ENCODE data around the gene KRT17. TPM values are rescaled to one million over a fixed set of nuclear protein-coding genes. Genes with fewer than 3 reads are reported as not detected.
"Not testable (repeated sequence)": the region's sequence is repeated elsewhere in the genome, so short reads cannot be mapped to it uniquely, and the experiment has no call there.

The KRT17 gene
- total RNA-seq, 2 experiments from 2014 or later: not detected

DNA sequence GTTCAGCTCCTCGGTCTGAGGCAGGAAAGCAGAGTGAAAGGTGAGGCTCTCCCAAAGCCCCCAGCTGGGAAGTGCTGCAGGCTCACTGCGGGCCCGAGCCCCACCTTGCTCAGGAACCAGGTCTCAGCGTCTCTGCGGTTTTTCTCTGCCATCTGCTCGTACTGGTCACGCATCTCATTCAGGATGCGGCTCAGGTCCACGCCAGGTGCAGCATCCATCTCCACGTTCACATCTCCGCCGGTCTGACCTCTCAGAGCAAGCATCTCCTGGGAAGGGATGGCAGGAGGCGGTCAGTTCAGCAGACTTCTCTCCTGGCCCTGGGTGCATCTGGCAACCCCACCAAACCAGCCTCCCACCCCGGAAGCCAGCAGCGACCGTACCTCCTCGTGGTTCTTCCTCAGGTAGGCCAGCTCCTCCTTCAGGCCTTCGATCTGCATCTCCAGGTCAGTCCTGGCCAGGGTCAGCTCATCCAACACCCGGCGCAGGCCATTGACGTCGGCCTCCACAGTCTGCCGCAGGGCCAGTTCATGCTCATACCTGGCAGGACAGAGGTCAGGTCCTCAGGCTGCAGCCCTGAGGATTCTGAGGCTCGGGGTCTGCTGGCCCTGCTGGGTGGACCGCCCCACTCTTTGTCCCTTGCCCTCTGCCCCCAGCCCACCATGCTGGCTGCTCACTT is 13.3 kb downstream of the KRT17 start:
- intact Hi-C loops (cut with DNase I, micrococcal nuclease): no loop called here
- H3K9me3 Mint-ChIP-seq: peaks cover 9% of the 10 kb centered on the region
- TF ChIP-seq, protein P1, sequence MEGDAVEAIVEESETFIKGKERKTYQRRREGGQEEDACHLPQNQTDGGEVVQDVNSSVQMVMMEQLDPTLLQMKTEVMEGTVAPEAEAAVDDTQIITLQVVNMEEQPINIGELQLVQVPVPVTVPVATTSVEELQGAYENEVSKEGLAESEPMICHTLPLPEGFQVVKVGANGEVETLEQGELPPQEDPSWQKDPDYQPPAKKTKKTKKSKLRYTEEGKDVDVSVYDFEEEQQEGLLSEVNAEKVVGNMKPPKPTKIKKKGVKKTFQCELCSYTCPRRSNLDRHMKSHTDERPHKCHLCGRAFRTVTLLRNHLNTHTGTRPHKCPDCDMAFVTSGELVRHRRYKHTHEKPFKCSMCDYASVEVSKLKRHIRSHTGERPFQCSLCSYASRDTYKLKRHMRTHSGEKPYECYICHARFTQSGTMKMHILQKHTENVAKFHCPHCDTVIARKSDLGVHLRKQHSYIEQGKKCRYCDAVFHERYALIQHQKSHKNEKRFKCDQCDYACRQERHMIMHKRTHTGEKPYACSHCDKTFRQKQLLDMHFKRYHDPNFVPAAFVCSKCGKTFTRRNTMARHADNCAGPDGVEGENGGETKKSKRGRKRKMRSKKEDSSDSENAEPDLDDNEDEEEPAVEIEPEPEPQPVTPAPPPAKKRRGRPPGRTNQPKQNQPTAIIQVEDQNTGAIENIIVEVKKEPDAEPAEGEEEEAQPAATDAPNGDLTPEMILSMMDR (IDR thresholded peaks at IDR 0.05): no peak
- Histone ChIP-seq H3K27ac (ENCODE audit: low read depth in 1 of 2, low read length in 2 of 2) (no peak overlapping the region), H3K4me3 (ENCODE audit: low read length) (no peak overlapping the region), H3K27me3 (ENCODE audit: control insufficient read depth in 1 of 2, insufficient read depth in 2 of 2, low read length in 2 of 2) (peaks cover 0 to 2% of the 10 kb centered on the region in 2 experiments), H3K9me3 (ENCODE audit: control insufficient read depth in 1 of 2, insufficient read depth in 1 of 2, low read length in 2 of 2) (peaks cover 4 to 8% of the 10 kb centered on the region in 2 experiments), H3K4me1 (ENCODE audit: insufficient read depth, low read length) (no peaks in the 10 kb centered on the region), H3K36me3 (ENCODE audit: insufficient read depth, low read length) (no peaks in the 10 kb centered on the region)
- H3K4me1 Mint-ChIP-seq (ENCODE audit: low read depth): no peaks in the 10 kb centered on the region
- H3K27ac Mint-ChIP-seq: no peak overlapping the region
- peaks cover 26% of the 10 kb centered on the region for H3K27me3 Mint-ChIP-seq
- H3K4me3 Mint-ChIP-seq: no peak overlapping the region
- no peaks in the 10 kb centered on the region for H3K36me3 Mint-ChIP-seq (ENCODE audit: low read depth)
- ChIA-PET POLR2A (no interaction called here), CTCF (no interaction called here)
- ATAC-seq (ENCODE audit: poor library complexity) (no peak), DNase-seq (no peak)

DNA sequence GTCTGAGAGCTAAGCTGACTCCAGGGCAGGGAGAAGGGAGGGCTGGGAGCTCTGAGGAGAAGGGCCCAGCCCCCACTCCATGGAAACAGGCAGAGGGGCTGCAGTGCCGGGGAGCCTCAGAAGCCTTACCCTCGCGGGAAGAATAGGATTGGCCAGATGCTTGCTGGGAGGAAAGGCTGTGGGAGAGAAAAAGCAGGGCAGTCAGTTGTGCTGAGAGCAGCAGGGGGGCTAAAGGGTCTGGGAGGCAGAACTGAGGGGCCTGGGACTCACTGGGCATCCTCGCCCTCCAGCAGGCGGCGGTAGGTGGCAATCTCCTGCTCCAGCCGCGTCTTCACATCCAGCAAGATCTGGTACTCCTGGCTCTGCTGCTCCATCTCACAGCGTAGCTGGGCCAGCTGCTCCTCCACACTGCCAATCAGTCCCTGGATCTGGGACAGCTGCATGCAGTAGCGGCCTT is 14.3 kb downstream of the KRT17 start:
- H3K36me3 Mint-ChIP-seq (ENCODE audit: low read depth); DNase-seq; H3K27ac Mint-ChIP-seq; H3K4me3 Mint-ChIP-seq; H3K9me3 Mint-ChIP-seq; H3K4me1 Mint-ChIP-seq (ENCODE audit: low read depth); H3K4me1 ChIP-seq (ENCODE audit: insufficient read depth, low read length); H3K27ac ChIP-seq (ENCODE audit: low read depth in 1 of 2, low read length in 2 of 2); intact Hi-C loops (cut with DNase I, micrococcal nuclease); H3K4me3 ChIP-seq (ENCODE audit: low read length); H3K36me3 ChIP-seq (ENCODE audit: insufficient read depth, low read length); ATAC-seq (ENCODE audit: poor library complexity); CTCF ChIA-PET; POLR2A ChIA-PET; H3K27me3 ChIP-seq (ENCODE audit: control insufficient read depth in 1 of 2, insufficient read depth in 2 of 2, low read length in 2 of 2): not testable (repeated sequence)
- H3K27me3 Mint-ChIP-seq: peaks cover 31% of the 10 kb centered on the region
- H3K9me3 ChIP-seq (ENCODE audit: control insufficient read depth in 1 of 2, insufficient read depth in 1 of 2, low read length in 2 of 2): peaks cover 8 to 10% of the 10 kb centered on the region in 2 experiments

DNA sequence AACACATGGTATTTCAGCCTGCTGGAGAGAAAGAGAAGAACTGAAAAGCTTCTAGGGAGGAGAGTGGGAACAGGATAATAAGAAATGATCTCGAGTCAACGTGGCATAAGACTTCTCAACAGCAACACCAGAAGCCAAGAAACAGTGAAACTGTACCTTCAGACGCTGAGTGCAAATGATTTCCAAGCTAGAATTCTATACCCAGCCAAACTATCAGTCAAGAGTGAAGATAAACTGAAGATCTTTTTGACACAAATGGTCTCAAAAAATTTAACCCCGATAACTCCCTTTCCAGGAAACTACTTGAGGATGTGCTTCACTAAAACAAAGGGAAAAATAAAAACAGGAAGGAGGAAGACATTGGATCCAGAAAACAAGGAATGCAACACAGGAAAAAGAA is 17.4 kb downstream of the KRT17 start:
- intact Hi-C loops (cut with DNase I, micrococcal nuclease); POLR2A ChIA-PET; CTCF ChIA-PET; H3K27ac Mint-ChIP-seq; DNase-seq; H3K4me3 Mint-ChIP-seq; H3K27me3 ChIP-seq (ENCODE audit: control insufficient read depth in 1 of 2, insufficient read depth in 2 of 2, low read length in 2 of 2); ATAC-seq (ENCODE audit: poor library complexity); H3K27ac ChIP-seq (ENCODE audit: low read depth in 1 of 2, low read length in 2 of 2); H3K4me1 Mint-ChIP-seq (ENCODE audit: low read depth); H3K36me3 ChIP-seq (ENCODE audit: insufficient read depth, low read length); H3K4me1 ChIP-seq (ENCODE audit: insufficient read depth, low read length); H3K9me3 Mint-ChIP-seq; H3K36me3 Mint-ChIP-seq (ENCODE audit: low read depth); H3K4me3 ChIP-seq (ENCODE audit: low read length): not testable (repeated sequence)
- H3K27me3 Mint-ChIP-seq: peaks cover 53% of the 10 kb centered on the region
- H3K9me3 ChIP-seq (ENCODE audit: control insufficient read depth in 1 of 2, insufficient read depth in 1 of 2, low read length in 2 of 2): peaks cover 8 to 10% of the 10 kb centered on the region in 2 experiments

DNA sequence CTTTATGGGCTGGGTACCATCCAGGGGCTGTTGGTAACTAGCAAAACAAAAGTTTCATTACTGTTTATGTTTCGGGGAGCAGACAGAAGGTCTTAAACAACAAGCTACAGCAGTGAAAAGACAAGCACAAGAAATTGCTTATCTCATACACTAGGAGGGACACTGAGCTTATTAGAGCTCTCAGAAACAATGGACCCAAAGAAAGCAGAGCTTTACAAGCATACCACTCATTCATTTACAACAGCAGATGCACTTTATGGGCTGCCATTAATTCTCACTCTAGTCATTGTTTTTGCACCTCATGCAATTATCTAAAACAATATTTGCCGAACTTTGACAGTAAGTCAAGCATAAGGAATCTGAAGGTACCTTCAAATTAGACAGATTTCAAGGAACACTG is 21.9 kb downstream of the KRT17 start:
- no peak overlapping the region for H3K4me3 ChIP-seq (ENCODE audit: low read length)
- ChIA-PET POLR2A (interaction anchor here (0.6 kb wide), 1 partner anchor 477 kb away, joined by 3 read pairs; no protein-coding TSS in a partner anchor), CTCF (no interaction called here)
- H3K4me3 Mint-ChIP-seq: no peak overlapping the region
- peaks cover 9% of the 10 kb centered on the region for H3K9me3 Mint-ChIP-seq
- no peaks in the 10 kb centered on the region for H3K36me3 Mint-ChIP-seq (ENCODE audit: low read depth)
- peaks cover 4% of the 10 kb centered on the region in 2 experiments for H3K27me3 ChIP-seq (ENCODE audit: control insufficient read depth in 1 of 2, insufficient read depth in 2 of 2, low read length in 2 of 2)
- no peak for DNase-seq
- intact Hi-C loops (cut with DNase I, micrococcal nuclease): no loop called here
- H3K27ac Mint-ChIP-seq: no peak overlapping the region
- H3K27ac ChIP-seq (ENCODE audit: low read depth in 1 of 2, low read length in 2 of 2): no peak overlapping the region
- TF ChIP-seq, protein P1 (IDR thresholded peaks at IDR 0.05): no peak
- peaks cover 37% of the 10 kb centered on the region for H3K27me3 Mint-ChIP-seq
- no peak for ATAC-seq (ENCODE audit: poor library complexity)
- no peaks in the 10 kb centered on the region for H3K36me3 ChIP-seq (ENCODE audit: insufficient read depth, low read length)
- H3K4me1 Mint-ChIP-seq (ENCODE audit: low read depth): no peaks in the 10 kb centered on the region
- H3K9me3 ChIP-seq (ENCODE audit: control insufficient read depth in 1 of 2, insufficient read depth in 1 of 2, low read length in 2 of 2): peaks cover 8 to 10% of the 10 kb centered on the region in 2 experiments
- H3K4me1 ChIP-seq (ENCODE audit: insufficient read depth, low read length): no peaks in the 10 kb centered on the region

Measured in CD4-positive, alpha-beta T cell (primary cell).